ENCODE data around the gene COG8. TPM values are rescaled to one million over a fixed set of nuclear protein-coding genes. Genes with fewer than 3 reads are reported as not detected.

COG8 gene
- total and polyA plus RNA-seq, 10 of the 15 experiments (the other 5 are each of a cell fraction or from before 2014, with no cell fraction given): 2.8 to 39.6 (median 23.8) TPM

- WGBS (ENCODE audit: insufficient coverage, insufficient replicate concordance, low lambda C conversion rate, missing lambda C conversion rate): 96% methylated on average over 9 of the region's 9 CpGs
- no peak overlapping the region for H2AFZ ChIP-seq (ENCODE audit: control insufficient read depth, low read depth, low read length)
- DNase-seq (ENCODE audit: low read depth, low spot score) (no peak), ATAC-seq (no peak), FAIRE-seq (no peak)
- peaks cover 31% of the 10 kb centered on the region for H3K79me2 ChIP-seq (ENCODE audit: control insufficient read depth, insufficient read depth, low read length)
- H3K4me1 ChIP-seq (ENCODE audit: control insufficient read depth, insufficient read depth, low read length): peaks cover 5% of the 10 kb centered on the region
- H3K4me2 ChIP-seq (ENCODE audit: control insufficient read depth, insufficient read depth): no peak overlapping the region
- TF ChIP-seq MTA2 (IDR thresholded peaks at IDR 0.05; ENCODE audit: low read depth) (no peak), MTA3 (IDR thresholded peaks at IDR 0.05; ENCODE audit: borderline replicate concordance, low read length) (no peak), ETV6 (conservative IDR thresholded peaks at IDR 0.05 in 1 of 2, IDR thresholded peaks at IDR 0.05 in 1 of 2; ENCODE audit: borderline replicate concordance in 1 of 2, low read depth in 1 of 2) (no peak), NFYB (IDR thresholded peaks at IDR 0.05; ENCODE audit: insufficient read depth, low read depth, low read length) (no peak), ZBTB11 (CRISPR knock-in tag; IDR thresholded peaks at IDR 0.05) (no peak), ZNF622 (IDR thresholded peaks at IDR 0.05) (no peak), MYC (IDR thresholded peaks at IDR 0.05; ENCODE audit: insufficient read depth, insufficient read length, insufficient replicate concordance, low read length, severe bottlenecking) (no peak), CEBPB (IDR thresholded peaks at IDR 0.05; ENCODE audit: borderline replicate concordance in 1 of 2, low read depth in 2 of 2, low read length in 2 of 2) (no peak), EED (IDR thresholded peaks at IDR 0.05; ENCODE audit: low read depth) (no peak), JUNB (IDR thresholded peaks at IDR 0.05) (no peak), ZNF384 (IDR thresholded peaks at IDR 0.05; ENCODE audit: borderline replicate concordance, low read depth, low read length) (no peak), SP1 (IDR thresholded peaks at IDR 0.05; ENCODE audit: low read depth, low read length) (no peak)
- TF ChIP-seq, protein P1, sequence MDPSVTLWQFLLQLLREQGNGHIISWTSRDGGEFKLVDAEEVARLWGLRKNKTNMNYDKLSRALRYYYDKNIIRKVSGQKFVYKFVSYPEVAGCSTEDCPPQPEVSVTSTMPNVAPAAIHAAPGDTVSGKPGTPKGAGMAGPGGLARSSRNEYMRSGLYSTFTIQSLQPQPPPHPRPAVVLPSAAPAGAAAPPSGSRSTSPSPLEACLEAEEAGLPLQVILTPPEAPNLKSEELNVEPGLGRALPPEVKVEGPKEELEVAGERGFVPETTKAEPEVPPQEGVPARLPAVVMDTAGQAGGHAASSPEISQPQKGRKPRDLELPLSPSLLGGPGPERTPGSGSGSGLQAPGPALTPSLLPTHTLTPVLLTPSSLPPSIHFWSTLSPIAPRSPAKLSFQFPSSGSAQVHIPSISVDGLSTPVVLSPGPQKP (IDR thresholded peaks at IDR 0.05; ENCODE audit: low read depth, low read length): no peak
- no TSS peak for BruUV-seq (replicated peaks)
- ChIA-PET SMC1A (ENCODE audit: uncharacterized antibody, unreplicated experiment) (no interaction called here), POLR2A (no interaction called here), CTCF (no interaction called here), RAD21 (ENCODE audit: unreplicated experiment) (no interaction called here)
- H3K4me3 ChIP-seq: no peak overlapping the region
- peaks cover 11 to 20% of the 10 kb centered on the region in 2 experiments; a peak in 3 of 4 replicates for H3K36me3 ChIP-seq (ENCODE audit: control insufficient read depth in 2 of 2, insufficient read depth in 2 of 2, low read length in 1 of 2)
- no peaks in the 10 kb centered on the region for H4K20me1 ChIP-seq (ENCODE audit: control insufficient read depth, insufficient read depth)
- intact Hi-C loops (cut with micrococcal nuclease; ENCODE audit: unreplicated experiment) (loop anchor here (10.0 kb wide), 1 partner anchor 420 kb away; the partner anchor contains the start of gene NOB1), in situ Hi-C loops (cut with MboI) (no loop called here)
- no peaks in the 10 kb centered on the region for H3K27me3 ChIP-seq (replicated peaks in 1 of 2; ENCODE audit: control insufficient read depth in 2 of 2, insufficient read depth in 2 of 2, low read length in 1 of 2)
- no peaks in the 10 kb centered on the region for H3K9me3 ChIP-seq (replicated peaks; ENCODE audit: control insufficient read depth, insufficient read depth, low read length)
- H3K9ac ChIP-seq (ENCODE audit: control insufficient read depth, insufficient read depth, low read length): no peak overlapping the region
- no peak overlapping the region for H3K27ac ChIP-seq (ENCODE audit: control insufficient read depth, insufficient read depth)
Observed at GRCh38 chr16:69334696-69335095, 4.7 kb downstream of the COG8 start.
